ENCODE measurements around the gene EPC2. TPM values are rescaled to one million over a fixed set of nuclear protein-coding genes. Genes with fewer than 3 reads are reported as not detected.

EPC2 gene
- total and polyA plus RNA-seq, 2 of the 8 experiments (the other 6 are each of a cell fraction or from before 2014, with no cell fraction given) = 16.1 to 25.7 TPM

- Histone ChIP-seq H3K14ac (ENCODE audit: insufficient read length) (no peak overlapping the region), H2BK20ac (ENCODE audit: low read length) (0 out of 2 replicates have a peak overlapping the region, but pooled peaks have one; percentile 6), H3K9me3 (ENCODE audit: insufficient read depth in 2 of 2, low read depth in 1 of 2, low read length in 1 of 2) (no peaks in the 10 kb centered on the region), H2BK5ac (ENCODE audit: low read depth, low read length) (no peak overlapping the region), H4K5ac (ENCODE audit: insufficient read length, low read depth, low read length) (no peak overlapping the region), H3K23ac (ENCODE audit: insufficient read length) (no peak overlapping the region), H2BK12ac (ENCODE audit: low read depth, low read length) (no peak overlapping the region), H2AFZ (ENCODE audit: low read length) (no peak overlapping the region), H3K56ac (replicated peaks; ENCODE audit: insufficient read length, low read depth, low read length) (no peak overlapping the region), H3K4me3 (ENCODE audit: extremely low read depth in 1 of 4, insufficient read depth in 2 of 4, low read depth in 3 of 4, low read length in 4 of 4) (no peak overlapping the region), H4K20me1 (replicated peaks in 1 of 2; ENCODE audit: control insufficient read depth in 1 of 2, insufficient read depth in 2 of 2, low read length in 2 of 2) (no peaks in the 10 kb centered on the region), H3K23me2 (ENCODE audit: low read depth, low read length) (no peaks in the 10 kb centered on the region; the same call in 1 of the 2 replicates), H4K8ac (ENCODE audit: extremely low read depth, insufficient read depth, low read length) (no peak overlapping the region), H3K18ac (ENCODE audit: extremely low read depth, low read length) (no peak overlapping the region), H3K79me1 (ENCODE audit: low read depth, low read length) (no peaks in the 10 kb centered on the region), H2BK120ac (replicated peaks; ENCODE audit: low read depth, low read length) (no peak overlapping the region), H3K4ac (replicated peaks; ENCODE audit: insufficient read length, low read depth, low read length) (no peak overlapping the region), H3K79me2 (ENCODE audit: control insufficient read depth in 1 of 2, insufficient read depth in 2 of 2, low read length in 2 of 2) (no peaks in the 10 kb centered on the region), H3K4me1 (replicated peaks in 1 of 4; ENCODE audit: control insufficient read depth in 3 of 4, insufficient read depth in 4 of 4, low read length in 3 of 4) (peaks cover 0 to 5% (median 0%) of the 10 kb centered on the region in 4 experiments; a peak in 3 of 7 replicates), H4K91ac (replicated peaks; ENCODE audit: insufficient read length, low read length) (no peak overlapping the region), H2AK5ac (ENCODE audit: low read depth, low read length) (no peak overlapping the region), H3K9ac (replicated peaks in 1 of 4; ENCODE audit: extremely low read depth in 1 of 4, low read depth in 3 of 4, low read length in 3 of 4) (no peak overlapping the region), H3K36me3 (ENCODE audit: control insufficient read depth in 2 of 4, insufficient read depth in 4 of 4, low read length in 3 of 4) (no peaks in the 10 kb centered on the region), H2BK15ac (ENCODE audit: low read length) (no peak overlapping the region), H3K27ac (ENCODE audit: low read depth, low read length) (no peak overlapping the region), H3K4me2 (ENCODE audit: insufficient read depth in 1 of 2, low read depth in 2 of 2, low read length in 2 of 2) (no peak overlapping the region), H3K27me3 (replicated peaks in 1 of 4; ENCODE audit: control insufficient read depth in 3 of 4, extremely low read depth in 1 of 4, insufficient read depth in 3 of 4, low read length in 3 of 4) (no peaks in the 10 kb centered on the region)
- DNase-seq (ENCODE audit: low read depth in 1 of 2, low spot score in 2 of 2) = no peak
- POLR2A ChIA-PET (ENCODE audit: partially characterized antibody) = no interaction called here
- CTCF ChIA-PET (ENCODE audit: partially characterized antibody) = interaction anchor here (0.9 to 6.6 kb wide), 3 partner anchors 8 to 17 kb away, joined by 3 to 47 read pairs (median 4); no protein-coding TSS in a partner anchor
- WGBS, 2 experiments (ENCODE audit: extremely low coverage in 1 of 2, insufficient coverage in 1 of 2, insufficient read length in 1 of 2, insufficient replicate concordance in 2 of 2, low coverage in 1 of 2, low lambda C conversion rate in 2 of 2, missing lambda C conversion rate in 1 of 2) = 95% methylated on average over 7 of the region's 7 CpGs; no CpG with 5 or more reads in 1 of the 2 experiments
- FAIRE-seq = no peak
- TF ChIP-seq JUND (IDR thresholded peaks at IDR 0.05; ENCODE audit: low read length) (no peak), E2F6 (IDR thresholded peaks at IDR 0.05) (no peak), ATF2 (IDR thresholded peaks at IDR 0.05; ENCODE audit: low read length) (no peak), SP2 (IDR thresholded peaks at IDR 0.05; ENCODE audit: low read length) (no peak), ASH2L (IDR thresholded peaks at IDR 0.05; ENCODE audit: low read length) (no peak), FOSL1 (IDR thresholded peaks at IDR 0.05; ENCODE audit: insufficient read depth, low read depth, low read length) (no peak), TEAD4 (IDR thresholded peaks at IDR 0.05; ENCODE audit: low read depth, low read length) (no peak), BACH1 (IDR thresholded peaks at IDR 0.05; ENCODE audit: low read length) (no peak), SP4 (IDR thresholded peaks at IDR 0.05; ENCODE audit: low read length) (no peak)
Measured at GRCh38 chr2:148832637-148833036, 188.1 kb downstream of the EPC2 start.

Data from H1 (cell line).